Upper lobe of right lung (tissue), 1 donor: ENCODE results near the gene BCL6B. TPM values are rescaled to one million over a fixed set of nuclear protein-coding genes. Genes with fewer than 3 reads are reported as not detected.

Experiments
- ATAC-seq: fragments of 200-7000 bp; cut with Tn5 transposase; one replicate; pipeline ENCODE4 v1.9.1; 2020; ENCODE audit warnings: mild to moderate bottlenecking, moderate library complexity
- DNase-seq: peaks from one replicate; pipeline ENCODE4 v3.0.0-alpha.2; 2020
- H3K27ac ChIP-seq: fragments of 200-600 bp; one replicate; pipeline ENCODE4 v1.8.0; 2022
- H3K27me3 ChIP-seq: fragments of 200-600 bp; one replicate; pipeline ENCODE4 v1.8.0; 2022; ENCODE audit warnings: mild to moderate bottlenecking
- H3K36me3 ChIP-seq: fragments of 200-600 bp; one replicate; pipeline ENCODE4 v1.8.0; 2022
- H3K4me1 ChIP-seq: fragments of 200-600 bp; one replicate; pipeline ENCODE4 v1.8.0; 2022
- H3K4me3 ChIP-seq: fragments of 200-600 bp; one replicate; pipeline ENCODE4 v1.8.0; 2022; ENCODE audit warnings: mild to moderate bottlenecking
- H3K9me3 ChIP-seq: fragments of 200-600 bp; one replicate; pipeline ENCODE4 v1.8.0; 2022
- CTCF ChIP-seq: fragments of 200-600 bp; IDR thresholded peaks from one replicate; pipeline ENCODE4 v1.8.0; 2022; ENCODE audit warnings: antibody characterized with exemption
- intact Hi-C: fragments of 100-400 bp; cut with DNase I; formaldehyde crosslinking; loops from one replicate; pipeline ENCODE4 v1.11.0; 2022
- total RNA-seq: library from RNA; stranded (reverse); fragmentation: NEBNext Ultra II Directional; extraction: Animal tissue kit (Norgen Biotek cat#: 25700); gene quantifications from one replicate; pipeline ENCODE4 v1.2.1, GENCODE V29; 2021
- donor health status: DM: no; HTN: yes; CAD: no; lungs with severe emphysema.

BCL6B gene
- total RNA-seq, 1 donor from 2014 or later, result 42.6 TPM

GRCh38 chr17:7067198-7067597, 44.3 kb downstream of the BCL6B start:
- no peak for ATAC-seq
- H3K9me3 ChIP-seq, result no peaks in the 10 kb centered on the region
- TF ChIP-seq CTCF, result no peak
- no peaks in the 10 kb centered on the region for H3K36me3 ChIP-seq
- no peaks in the 10 kb centered on the region for H3K4me1 ChIP-seq
- intact Hi-C loops, result no loop called here
- no peak overlapping the region for H3K4me3 ChIP-seq
- no peak for DNase-seq
- H3K27ac ChIP-seq, result no peak overlapping the region
- H3K27me3 ChIP-seq, result peaks cover 10% of the 10 kb centered on the region

- no peak for TF ChIP-seq CTCF
- no peak overlapping the region for H3K27ac ChIP-seq
- no peaks in the 10 kb centered on the region for H3K36me3 ChIP-seq
- ATAC-seq (no peak), DNase-seq (no peak)
- intact Hi-C loops, result no loop called here
- H3K4me3 ChIP-seq, result no peak overlapping the region
- H3K4me1 ChIP-seq, result no peaks in the 10 kb centered on the region
- no peaks in the 10 kb centered on the region for H3K9me3 ChIP-seq
- H3K27me3 ChIP-seq, result peaks cover 10% of the 10 kb centered on the region
Observed at GRCh38 chr17:7068268-7068667, 45.4 kb downstream of the BCL6B start.

- no peaks in the 10 kb centered on the region for H3K36me3 ChIP-seq
- intact Hi-C loops, result no loop called here
- no peaks in the 10 kb centered on the region for H3K9me3 ChIP-seq
- H3K4me1 ChIP-seq, result no peaks in the 10 kb centered on the region
- no peak overlapping the region for H3K4me3 ChIP-seq
- peaks cover 1% of the 10 kb centered on the region for H3K27me3 ChIP-seq
- DNase-seq (no peak), ATAC-seq (no peak)
- no peak overlapping the region for H3K27ac ChIP-seq
- no peak for TF ChIP-seq CTCF
Observed at GRCh38 chr17:7070712-7071111, 47.9 kb downstream of the BCL6B start.

- Histone ChIP-seq H3K9me3 (no peaks in the 10 kb centered on the region), H3K36me3 (no peaks in the 10 kb centered on the region), H3K4me1 (no peaks in the 10 kb centered on the region), H3K27me3 (no peaks in the 10 kb centered on the region), H3K4me3 (no peak overlapping the region), H3K27ac (no peak overlapping the region)
- no peak for TF ChIP-seq CTCF
- DNase-seq (no peak), ATAC-seq (no peak)
- intact Hi-C loops, result no loop called here
Observed at GRCh38 chr17:7072406-7072805, 49.6 kb downstream of the BCL6B start.

- Histone ChIP-seq H3K27ac (no peak overlapping the region), H3K36me3 (no peaks in the 10 kb centered on the region), H3K4me1 (no peaks in the 10 kb centered on the region), H3K9me3 (no peaks in the 10 kb centered on the region), H3K4me3 (no peak overlapping the region), H3K27me3 (no peaks in the 10 kb centered on the region)
- intact Hi-C loops, result no loop called here
- TF ChIP-seq CTCF, result no peak
- no peak for ATAC-seq
- no peak for DNase-seq
Observed at GRCh38 chr17:7074931-7075330, 52.1 kb downstream of the BCL6B start.

- ATAC-seq (no peak), DNase-seq (no peak)
- no peaks in the 10 kb centered on the region for H3K36me3 ChIP-seq
- no peak for TF ChIP-seq CTCF
- H3K27ac ChIP-seq, result no peak overlapping the region
- H3K9me3 ChIP-seq, result no peaks in the 10 kb centered on the region
- no peak overlapping the region for H3K4me3 ChIP-seq
- H3K4me1 ChIP-seq, result peaks cover 4% of the 10 kb centered on the region
- no peaks in the 10 kb centered on the region for H3K27me3 ChIP-seq
- intact Hi-C loops, result no loop called here
Observed at GRCh38 chr17:7077911-7078546, 55.2 kb downstream of the BCL6B start.
